Endothelial cell of umbilical vein (primary cell): ENCODE results near the gene SCGB1D1.

Experiments
- EZH2 ChIP-seq: IDR thresholded peaks from 2 replicates; pipeline ENCODE4 v1.6.1; 2012; ENCODE audit warnings: borderline replicate concordance, low read depth, mild to moderate bottlenecking, moderate library complexity, low read length, inconsistent platforms; ENCODE audit not compliant: severe bottlenecking
- FOS ChIP-seq: IDR thresholded peaks from 2 replicates; pipeline ENCODE4 v1.6.1; 2011; ENCODE audit warnings: mild to moderate bottlenecking, low read length, moderate library complexity, borderline replicate concordance; ENCODE audit not compliant: insufficient read depth
- GATA2 ChIP-seq: IDR thresholded peaks from 2 replicates; pipeline ENCODE4 v1.7.0; 2011; ENCODE audit warnings: low read depth, mild to moderate bottlenecking, moderate library complexity, mixed read lengths, low read length; ENCODE audit not compliant: insufficient read length, insufficient read depth
- JUN ChIP-seq: IDR thresholded peaks from 2 replicates; pipeline ENCODE4 v1.6.1; 2011; ENCODE audit warnings: borderline replicate concordance, low read depth; ENCODE audit not compliant: insufficient read length, insufficient read depth
- MYC ChIP-seq: IDR thresholded peaks from one replicate; pipeline ENCODE4 v1.6.1; 2011; ENCODE audit warnings: mild to moderate bottlenecking, low read depth, low read length
- POLR2A ChIP-seq: IDR thresholded peaks from 2 replicates; pipeline ENCODE4 v1.6.1; 2012; ENCODE audit warnings: low read depth, mild to moderate bottlenecking, control low read depth, low read length
- POLR2AphosphoS5 ChIP-seq: IDR thresholded peaks from 2 replicates; pipeline ENCODE4 v1.6.1; 2012; ENCODE audit warnings: low read depth, mild to moderate bottlenecking, control low read depth, low read length, moderate library complexity; ENCODE audit not compliant: insufficient read depth
- TF ChIP-seq, protein P1 (sequence below), 2 donors: IDR thresholded peaks; 1 replicate in 1 of 2; 2 replicates in 1 of 2; pipeline ENCODE4 v1.5.1; 2011; ENCODE audit warnings: low read length in 2 of 2, mild to moderate bottlenecking in 2 of 2, moderate library complexity in 2 of 2, control low read depth in 1 of 2, inconsistent platforms in 1 of 2, low read depth in 1 of 2; ENCODE audit not compliant: insufficient read depth in 1 of 2; ENCODE audit errors: extremely low read depth in 1 of 2
- TF ChIP-seq, protein P2 (sequence below): IDR thresholded peaks from 2 replicates; pipeline ENCODE4 v1.6.1; 2011; ENCODE audit not compliant: insufficient read depth, insufficient read length

GRCh38 chr11:62202910-62203309 lies 12.9 kb downstream of the SCGB1D1 start:
- TF ChIP-seq, protein P1, sequence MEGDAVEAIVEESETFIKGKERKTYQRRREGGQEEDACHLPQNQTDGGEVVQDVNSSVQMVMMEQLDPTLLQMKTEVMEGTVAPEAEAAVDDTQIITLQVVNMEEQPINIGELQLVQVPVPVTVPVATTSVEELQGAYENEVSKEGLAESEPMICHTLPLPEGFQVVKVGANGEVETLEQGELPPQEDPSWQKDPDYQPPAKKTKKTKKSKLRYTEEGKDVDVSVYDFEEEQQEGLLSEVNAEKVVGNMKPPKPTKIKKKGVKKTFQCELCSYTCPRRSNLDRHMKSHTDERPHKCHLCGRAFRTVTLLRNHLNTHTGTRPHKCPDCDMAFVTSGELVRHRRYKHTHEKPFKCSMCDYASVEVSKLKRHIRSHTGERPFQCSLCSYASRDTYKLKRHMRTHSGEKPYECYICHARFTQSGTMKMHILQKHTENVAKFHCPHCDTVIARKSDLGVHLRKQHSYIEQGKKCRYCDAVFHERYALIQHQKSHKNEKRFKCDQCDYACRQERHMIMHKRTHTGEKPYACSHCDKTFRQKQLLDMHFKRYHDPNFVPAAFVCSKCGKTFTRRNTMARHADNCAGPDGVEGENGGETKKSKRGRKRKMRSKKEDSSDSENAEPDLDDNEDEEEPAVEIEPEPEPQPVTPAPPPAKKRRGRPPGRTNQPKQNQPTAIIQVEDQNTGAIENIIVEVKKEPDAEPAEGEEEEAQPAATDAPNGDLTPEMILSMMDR (IDR thresholded peaks at IDR 0.05; ENCODE audit: extremely low read depth in 1 of 2, insufficient read depth in 1 of 2, low read depth in 1 of 2, low read length in 2 of 2): no peak
- TF ChIP-seq POLR2AphosphoS5 (no peak), FOS (no peak), EZH2 (no peak), POLR2A (no peak), GATA2 (no peak), MYC (no peak), JUN (no peak)
- TF ChIP-seq, protein P2, sequence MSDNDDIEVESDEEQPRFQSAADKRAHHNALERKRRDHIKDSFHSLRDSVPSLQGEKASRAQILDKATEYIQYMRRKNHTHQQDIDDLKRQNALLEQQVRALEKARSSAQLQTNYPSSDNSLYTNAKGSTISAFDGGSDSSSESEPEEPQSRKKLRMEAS: no peak
